Activated naive CD8-positive, alpha-beta T cell (primary cell): ENCODE data around the gene RAB22A.
A peak's percentile ranks its signal among the peaks of the same experiment; 100 is the strongest.

Experiments
- H3K27ac Mint-ChIP-seq: one replicate; pipeline ENCODE4 v1.8.0; 2021; ENCODE audit warnings: mixed read lengths
- H3K27me3 Mint-ChIP-seq: one replicate; pipeline ENCODE4 v1.8.0; 2021; ENCODE audit warnings: mixed read lengths
- H3K36me3 Mint-ChIP-seq: one replicate; pipeline ENCODE4 v1.8.0; 2021; ENCODE audit warnings: mixed read lengths
- H3K4me1 Mint-ChIP-seq: one replicate; pipeline ENCODE4 v1.8.0; 2021; ENCODE audit warnings: low read depth, mixed read lengths
- H3K4me3 Mint-ChIP-seq: one replicate; pipeline ENCODE4 v1.8.0; 2021; ENCODE audit warnings: mild to moderate bottlenecking, mixed read lengths
- H3K9me3 Mint-ChIP-seq: one replicate; pipeline ENCODE4 v1.8.0; 2021; ENCODE audit warnings: low read depth, mixed read lengths

The RAB22A gene

DNA sequence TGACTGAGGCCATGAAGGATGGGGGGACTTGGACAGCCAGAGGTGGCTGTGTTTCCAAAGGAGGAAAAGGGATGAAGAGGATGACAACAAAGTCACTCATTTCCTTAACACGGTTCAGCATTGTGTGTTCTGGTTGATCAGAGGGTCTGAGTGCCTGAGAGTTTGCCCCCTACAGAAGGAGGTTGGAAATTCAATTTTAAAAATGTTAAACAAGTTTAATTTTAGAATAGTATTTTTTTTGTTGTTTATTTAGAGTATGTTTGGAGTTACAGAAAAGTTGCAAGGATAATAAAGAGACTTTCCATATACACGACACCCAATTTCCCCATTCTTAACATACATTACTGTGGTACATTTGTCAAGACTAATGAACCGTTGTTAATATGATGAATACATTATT, 69.2 kb downstream of the RAB22A start:
- H3K36me3 Mint-ChIP-seq: no peaks in the 10 kb centered on the region
- H3K27ac Mint-ChIP-seq: no peak overlapping the region
- no peak overlapping the region for H3K4me3 Mint-ChIP-seq
- H3K4me1 Mint-ChIP-seq: no peaks in the 10 kb centered on the region
- H3K27me3 Mint-ChIP-seq: peaks cover 7% of the 10 kb centered on the region
- H3K9me3 Mint-ChIP-seq: no peaks in the 10 kb centered on the region

DNA sequence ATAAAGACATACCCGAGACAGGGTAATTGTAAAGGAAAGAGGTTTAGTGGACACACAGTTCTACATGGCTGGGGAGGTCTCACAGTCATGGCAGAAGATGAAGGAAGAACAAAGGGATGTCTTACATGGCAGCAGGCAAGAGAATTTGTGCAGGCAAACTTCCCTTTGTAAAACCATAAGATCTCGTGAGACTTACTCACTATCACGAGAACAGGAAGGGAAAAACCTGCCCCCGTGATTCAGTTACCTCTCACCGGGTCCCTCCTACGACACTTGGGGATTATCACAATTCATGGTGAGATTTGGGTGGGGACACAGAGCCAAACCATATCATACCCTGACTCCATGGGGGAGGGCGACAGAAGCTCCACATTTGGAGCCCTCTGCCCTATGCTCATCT, 72.1 kb downstream of the RAB22A start:
- Mint-ChIP-seq H3K36me3 (no peaks in the 10 kb centered on the region), H3K9me3 (no peaks in the 10 kb centered on the region), H3K4me3 (no peak overlapping the region), H3K27me3 (peaks cover 7% of the 10 kb centered on the region), H3K27ac (no peak overlapping the region), H3K4me1 (no peaks in the 10 kb centered on the region)

DNA sequence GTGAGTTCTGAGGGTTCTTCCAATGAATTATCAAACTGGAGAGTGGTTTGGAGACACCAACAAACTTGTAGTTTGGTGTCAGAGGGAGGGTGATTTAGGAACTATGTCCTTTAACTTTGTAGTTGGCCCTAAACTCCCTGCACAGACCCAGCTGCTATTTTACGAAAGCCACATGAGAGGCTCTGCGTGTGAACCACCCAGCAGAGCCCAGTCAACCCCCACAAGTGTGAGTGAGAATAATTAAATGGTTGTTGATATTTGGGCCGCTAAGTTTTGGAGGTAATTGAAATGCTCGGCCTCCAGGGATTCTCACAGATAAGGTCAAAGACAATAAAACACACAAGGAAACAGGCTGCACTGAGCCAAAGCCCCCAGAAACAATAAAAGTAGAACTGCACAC, 72.6 kb downstream of the RAB22A start:
- Mint-ChIP-seq H3K9me3 (no peaks in the 10 kb centered on the region), H3K27ac (no peak overlapping the region), H3K36me3 (no peaks in the 10 kb centered on the region), H3K4me3 (no peak overlapping the region), H3K4me1 (no peaks in the 10 kb centered on the region), H3K27me3 (peaks cover 7% of the 10 kb centered on the region)

- H3K27me3 Mint-ChIP-seq: peaks cover 5% of the 10 kb centered on the region
- no peak overlapping the region for H3K27ac Mint-ChIP-seq
- peaks cover 2% of the 10 kb centered on the region for H3K36me3 Mint-ChIP-seq
- H3K9me3 Mint-ChIP-seq: no peaks in the 10 kb centered on the region
- H3K4me1 Mint-ChIP-seq: peaks cover 8% of the 10 kb centered on the region
- H3K4me3 Mint-ChIP-seq: no peak overlapping the region
These were observed 75.3 kb downstream of the RAB22A start for GRCh38 chr20:58384821-58385220.

DNA sequence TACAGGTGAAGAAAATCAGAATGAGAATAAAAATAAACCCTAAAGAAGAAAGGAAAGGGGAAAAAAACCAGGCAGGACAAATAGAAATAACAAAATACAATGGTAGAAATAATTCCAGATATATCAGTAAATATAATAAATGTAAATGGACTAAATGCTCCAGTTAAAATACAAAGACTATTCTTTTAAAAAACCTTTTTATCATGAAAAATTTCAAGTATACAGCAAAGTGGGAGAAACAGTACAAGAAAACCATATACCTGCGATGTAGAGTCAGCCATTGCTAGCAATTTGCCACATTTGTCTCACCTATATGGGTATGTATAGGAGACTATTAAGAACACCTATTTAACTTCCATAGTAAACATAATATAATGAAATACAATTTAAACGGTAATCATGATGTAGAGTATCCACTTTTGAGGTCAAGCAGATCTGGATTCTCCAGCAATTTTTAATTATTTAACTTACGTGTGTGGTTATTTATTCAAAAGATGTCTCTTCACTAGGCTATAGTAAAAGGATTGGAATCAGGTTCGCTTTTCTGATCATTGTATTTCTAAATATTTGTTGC, 78.6 kb downstream of the RAB22A start:
- Mint-ChIP-seq H3K4me3 (peak overlapping the region; percentile 56), H3K4me1 (peaks cover 39% of the 10 kb centered on the region), H3K9me3 (no peaks in the 10 kb centered on the region), H3K27ac (peak overlapping the region; percentile 10), H3K27me3 (no peaks in the 10 kb centered on the region), H3K36me3 (peaks cover 5% of the 10 kb centered on the region)

- Mint-ChIP-seq H3K27ac (peak within 1 kb of the TSS; percentile 94), H3K4me3 (peak within 1 kb of the TSS; percentile 98), H3K4me1 (peaks cover 45% of the 10 kb centered on the region), H3K27me3 (no peaks in the 10 kb centered on the region), H3K9me3 (no peaks in the 10 kb centered on the region), H3K36me3 (peaks cover 9% of the 10 kb centered on the region)
These were observed 79.4 kb downstream of the RAB22A start, which contains the start of gene VAPB for GRCh38 chr20:58388882-58389323. Gene VAPB (plus strand): TSS chr20:58389229. CDS start chr20:58389460, 231 bp downstream.

DNA sequence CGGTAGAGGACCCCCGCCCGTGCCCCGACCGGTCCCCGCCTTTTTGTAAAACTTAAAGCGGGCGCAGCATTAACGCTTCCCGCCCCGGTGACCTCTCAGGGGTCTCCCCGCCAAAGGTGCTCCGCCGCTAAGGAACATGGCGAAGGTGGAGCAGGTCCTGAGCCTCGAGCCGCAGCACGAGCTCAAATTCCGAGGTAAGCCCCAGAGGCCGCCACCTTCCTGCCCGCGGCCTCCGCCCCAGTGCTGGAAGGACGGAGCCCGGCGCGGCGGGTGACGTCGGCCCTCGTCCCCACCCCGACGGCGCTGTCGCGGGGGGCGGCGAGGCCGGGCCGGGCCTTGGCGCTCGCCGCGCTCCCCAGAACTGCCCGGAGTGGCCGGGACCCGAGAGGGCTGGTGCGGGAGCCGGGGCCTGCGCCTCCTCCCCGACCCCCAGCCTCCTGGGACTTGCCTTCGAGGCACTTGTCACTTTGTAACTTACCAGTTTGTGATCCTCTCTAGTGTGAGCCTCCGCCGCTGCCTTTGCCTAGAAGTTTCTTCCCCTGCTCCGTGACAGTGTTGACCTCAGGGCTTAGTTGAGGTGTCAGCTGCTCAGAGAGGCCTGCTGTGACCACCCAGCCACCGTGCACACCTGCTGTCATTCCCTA, 79.9 kb downstream of the RAB22A start:
- Mint-ChIP-seq H3K9me3 (no peaks in the 10 kb centered on the region), H3K27me3 (no peaks in the 10 kb centered on the region), H3K4me1 (peaks cover 49% of the 10 kb centered on the region), H3K27ac (peak overlapping the region; percentile 94), H3K4me3 (peak overlapping the region; percentile 98), H3K36me3 (peaks cover 9% of the 10 kb centered on the region)

- Mint-ChIP-seq H3K27ac (peak overlapping the region; percentile 94), H3K4me1 (peaks cover 55% of the 10 kb centered on the region), H3K9me3 (no peaks in the 10 kb centered on the region), H3K36me3 (peaks cover 9% of the 10 kb centered on the region), H3K4me3 (peak overlapping the region; percentile 98), H3K27me3 (no peaks in the 10 kb centered on the region)
These were observed 80.6 kb downstream of the RAB22A start for GRCh38 chr20:58389968-58390658.

- Mint-ChIP-seq H3K27ac (peak overlapping the region; percentile 94), H3K4me3 (peak overlapping the region; percentile 98), H3K4me1 (peaks cover 60% of the 10 kb centered on the region), H3K9me3 (no peaks in the 10 kb centered on the region), H3K27me3 (no peaks in the 10 kb centered on the region), H3K36me3 (peaks cover 9% of the 10 kb centered on the region)
These were observed 81.1 kb downstream of the RAB22A start for GRCh38 chr20:58390659-58391035.

- no peaks in the 10 kb centered on the region for H3K27me3 Mint-ChIP-seq
- peak overlapping the region; percentile 98 for H3K4me3 Mint-ChIP-seq
- H3K9me3 Mint-ChIP-seq: no peaks in the 10 kb centered on the region
- H3K36me3 Mint-ChIP-seq: peaks cover 9% of the 10 kb centered on the region
- H3K27ac Mint-ChIP-seq: peak overlapping the region; percentile 94
- H3K4me1 Mint-ChIP-seq: peaks cover 75% of the 10 kb centered on the region
These were observed 82.8 kb downstream of the RAB22A start for GRCh38 chr20:58392286-58392685.

DNA sequence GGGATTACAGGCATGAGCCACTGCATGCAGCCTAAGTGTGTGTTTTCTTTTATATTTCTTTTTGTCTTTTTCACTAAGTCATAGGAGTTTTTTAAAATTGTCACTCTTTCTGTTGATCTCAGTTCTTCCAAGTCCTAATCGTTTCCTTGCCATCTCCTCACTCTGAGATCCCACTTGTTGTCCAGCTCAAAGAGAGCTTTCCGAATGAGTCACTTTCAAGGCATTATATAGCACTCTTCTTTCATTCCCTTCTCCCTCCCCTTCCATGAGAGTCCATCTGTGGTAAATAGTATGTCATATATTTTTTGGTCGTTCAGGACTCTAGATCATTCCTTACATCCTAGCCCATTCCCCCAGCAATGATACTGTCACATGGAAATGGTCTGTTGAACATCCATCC, 83.8 kb downstream of the RAB22A start:
- Mint-ChIP-seq H3K36me3 (peaks cover 11% of the 10 kb centered on the region), H3K27ac (peak overlapping the region; percentile 86), H3K4me1 (peaks cover 81% of the 10 kb centered on the region), H3K27me3 (no peaks in the 10 kb centered on the region), H3K4me3 (peak overlapping the region; percentile 73), H3K9me3 (no peaks in the 10 kb centered on the region)

GRCh38 chr20:58394801-58395200, 85.3 kb downstream of the RAB22A start:
- Mint-ChIP-seq H3K4me1 (peaks cover 89% of the 10 kb centered on the region), H3K36me3 (peaks cover 11% of the 10 kb centered on the region), H3K4me3 (no peak overlapping the region), H3K27me3 (no peaks in the 10 kb centered on the region), H3K9me3 (no peaks in the 10 kb centered on the region), H3K27ac (no peak overlapping the region)

DNA sequence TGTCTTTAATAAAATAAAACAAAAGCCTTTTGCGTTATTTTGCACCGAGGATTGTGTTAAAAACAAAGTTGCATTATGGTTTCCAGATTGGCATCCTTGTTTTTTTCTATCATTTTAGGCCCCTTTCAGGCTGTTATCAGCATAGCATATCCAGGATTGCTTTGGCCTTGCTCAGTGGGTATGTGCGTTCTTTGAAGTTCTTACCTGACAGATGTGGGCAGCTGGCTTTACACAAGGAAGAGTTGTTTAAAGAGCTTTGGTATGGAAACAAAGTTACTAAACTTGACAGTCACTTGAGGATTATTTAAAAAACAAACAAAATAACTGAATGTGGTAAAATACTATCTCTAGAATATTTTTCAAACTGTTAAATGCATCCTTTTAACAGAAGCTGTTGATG, 86.1 kb downstream of the RAB22A start:
- H3K4me3 Mint-ChIP-seq: peak overlapping the region; percentile 38
- no peaks in the 10 kb centered on the region for H3K9me3 Mint-ChIP-seq
- peak overlapping the region; percentile 41 for H3K27ac Mint-ChIP-seq
- H3K4me1 Mint-ChIP-seq: peaks cover 90% of the 10 kb centered on the region
- peaks cover 10% of the 10 kb centered on the region for H3K36me3 Mint-ChIP-seq
- H3K27me3 Mint-ChIP-seq: no peaks in the 10 kb centered on the region

GRCh38 chr20:58397429-58397828, 87.9 kb downstream of the RAB22A start:
- peaks cover 76% of the 10 kb centered on the region for H3K4me1 Mint-ChIP-seq
- no peak overlapping the region for H3K27ac Mint-ChIP-seq
- peaks cover 7% of the 10 kb centered on the region for H3K36me3 Mint-ChIP-seq

GRCh38 chr20:58398254-58398653, 88.7 kb downstream of the RAB22A start:
- no peaks in the 10 kb centered on the region for H3K27me3 Mint-ChIP-seq
- no peaks in the 10 kb centered on the region for H3K9me3 Mint-ChIP-seq
- H3K27ac Mint-ChIP-seq: peak overlapping the region; percentile 55
- peaks cover 68% of the 10 kb centered on the region for H3K4me1 Mint-ChIP-seq
- peaks cover 6% of the 10 kb centered on the region for H3K36me3 Mint-ChIP-seq
- peak overlapping the region; percentile 30 for H3K4me3 Mint-ChIP-seq

More at GRCh38 chr20:58397429-58397828, 87.9 kb downstream of the RAB22A start:
- H3K9me3 Mint-ChIP-seq: no peaks in the 10 kb centered on the region
- H3K27me3 Mint-ChIP-seq: no peaks in the 10 kb centered on the region
- no peak overlapping the region for H3K4me3 Mint-ChIP-seq
